Ovary (tissue), 3 donors: Measurements from ENCODE around the gene NCF2.

Source experiments
- EP300 ChIP-seq: sonication (generic); formaldehyde crosslinking; IDR thresholded peaks from one replicate; pipeline ENCODE4 v1.6.1; 2017; ENCODE audit warnings: antibody characterized with exemption
- POLR2A ChIP-seq: fragments of 450-650 bp; IDR thresholded peaks from one replicate; pipeline ENCODE4 v1.6.1; 2017; ENCODE audit warnings: antibody characterized with exemption, mild to moderate bottlenecking, moderate library complexity
- TF ChIP-seq, protein P1 (sequence below), 3 donors: fragments of 450-650 bp in 2 of 3; fragments of 200-600 bp in 1 of 3; IDR thresholded peaks; one replicate each; pipeline versions ENCODE4 v1.5.1 to v1.8.0; 2016 to 2022; ENCODE audit warnings: antibody characterized with exemption in 3 of 3, mild to moderate bottlenecking in 1 of 3
- donor health status: DM: no; HTN: no; CAD: no.

- TF ChIP-seq, protein P1, sequence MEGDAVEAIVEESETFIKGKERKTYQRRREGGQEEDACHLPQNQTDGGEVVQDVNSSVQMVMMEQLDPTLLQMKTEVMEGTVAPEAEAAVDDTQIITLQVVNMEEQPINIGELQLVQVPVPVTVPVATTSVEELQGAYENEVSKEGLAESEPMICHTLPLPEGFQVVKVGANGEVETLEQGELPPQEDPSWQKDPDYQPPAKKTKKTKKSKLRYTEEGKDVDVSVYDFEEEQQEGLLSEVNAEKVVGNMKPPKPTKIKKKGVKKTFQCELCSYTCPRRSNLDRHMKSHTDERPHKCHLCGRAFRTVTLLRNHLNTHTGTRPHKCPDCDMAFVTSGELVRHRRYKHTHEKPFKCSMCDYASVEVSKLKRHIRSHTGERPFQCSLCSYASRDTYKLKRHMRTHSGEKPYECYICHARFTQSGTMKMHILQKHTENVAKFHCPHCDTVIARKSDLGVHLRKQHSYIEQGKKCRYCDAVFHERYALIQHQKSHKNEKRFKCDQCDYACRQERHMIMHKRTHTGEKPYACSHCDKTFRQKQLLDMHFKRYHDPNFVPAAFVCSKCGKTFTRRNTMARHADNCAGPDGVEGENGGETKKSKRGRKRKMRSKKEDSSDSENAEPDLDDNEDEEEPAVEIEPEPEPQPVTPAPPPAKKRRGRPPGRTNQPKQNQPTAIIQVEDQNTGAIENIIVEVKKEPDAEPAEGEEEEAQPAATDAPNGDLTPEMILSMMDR (IDR thresholded peaks at IDR 0.05): no peak
- TF ChIP-seq POLR2A: no peak
- TF ChIP-seq EP300: no peak
Measured at GRCh38 chr1:183632114-183632513, 41.9 kb upstream of the NCF2 start.
